Glomerular visceral epithelial cell (primary cell): ENCODE results near the gene LEO1.

Experiments used
- DNase-seq: peaks from one replicate; pipeline ENCODE4 v3.0.0-alpha.2; 2016; ENCODE audit errors: extremely low spot score

The LEO1 gene

DNA sequence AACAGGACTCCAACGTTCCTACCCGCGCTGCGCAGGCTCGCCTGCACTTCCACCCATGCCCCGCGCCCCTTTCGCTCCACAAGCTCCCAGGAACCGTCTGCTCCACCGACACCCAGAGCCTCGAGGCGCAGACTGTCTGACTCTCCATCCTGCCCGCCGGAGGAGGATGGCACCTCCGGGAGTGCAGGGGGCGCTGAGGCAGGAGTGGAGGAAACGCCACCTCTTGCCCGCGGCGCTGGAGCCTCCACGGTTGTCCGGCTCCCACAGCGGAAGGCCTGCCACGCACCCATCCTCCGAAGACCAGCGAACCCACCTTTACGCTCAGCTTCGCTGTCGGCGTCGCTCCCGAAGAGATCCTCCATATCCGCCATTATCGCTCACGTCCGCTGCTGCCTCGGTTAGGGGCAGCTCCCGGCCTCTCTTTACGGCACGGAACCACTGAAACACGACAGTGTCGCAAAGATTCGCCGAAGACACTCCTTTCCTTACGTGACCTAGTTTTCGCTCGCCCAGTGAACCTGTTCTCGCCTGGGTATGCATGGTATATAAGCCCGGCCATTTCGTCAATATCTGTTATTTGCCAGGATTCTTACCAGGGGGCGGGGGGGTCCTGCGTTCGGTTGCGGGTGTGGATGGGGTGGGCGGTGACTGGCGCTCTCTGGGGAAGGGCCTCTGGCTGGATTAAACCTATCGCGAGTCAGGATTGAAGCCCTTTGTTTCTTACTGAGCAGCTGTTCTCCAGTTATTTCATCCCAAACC, at the start of gene LEO1:
TSS of gene LEO1 (minus strand) at position 404 of the 759 bp plus-strand sequence. CDS start at position 371, 33 bp downstream.
- peak; percentile 96 for DNase-seq

DNA sequence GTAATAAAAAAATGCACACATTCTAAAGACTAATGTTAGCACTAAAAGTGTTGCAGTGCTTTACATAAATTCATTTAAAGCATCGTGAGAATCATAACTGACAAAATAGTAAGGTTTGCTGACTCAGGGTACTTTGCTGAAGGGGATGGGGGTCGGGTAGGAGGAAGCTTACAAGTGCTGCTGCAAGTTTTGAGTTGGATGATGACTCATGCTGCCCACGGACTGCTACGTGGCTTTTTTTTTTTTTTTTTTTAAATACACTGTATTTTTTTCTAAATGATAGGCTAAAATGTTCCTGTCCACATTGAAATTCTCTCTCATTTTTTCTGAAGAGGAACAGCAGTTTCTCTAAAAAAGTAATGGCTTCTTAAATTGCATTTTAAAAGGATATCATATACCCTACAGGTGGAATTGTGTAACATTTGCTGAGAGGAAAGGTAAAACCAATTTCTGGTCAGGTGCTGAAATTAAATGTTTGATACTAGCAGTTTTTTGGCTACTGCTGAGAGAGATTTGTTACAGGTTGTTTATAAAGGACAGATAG, 49.6 kb upstream of the LEO1 start:
- peak; percentile 84 for DNase-seq

DNA sequence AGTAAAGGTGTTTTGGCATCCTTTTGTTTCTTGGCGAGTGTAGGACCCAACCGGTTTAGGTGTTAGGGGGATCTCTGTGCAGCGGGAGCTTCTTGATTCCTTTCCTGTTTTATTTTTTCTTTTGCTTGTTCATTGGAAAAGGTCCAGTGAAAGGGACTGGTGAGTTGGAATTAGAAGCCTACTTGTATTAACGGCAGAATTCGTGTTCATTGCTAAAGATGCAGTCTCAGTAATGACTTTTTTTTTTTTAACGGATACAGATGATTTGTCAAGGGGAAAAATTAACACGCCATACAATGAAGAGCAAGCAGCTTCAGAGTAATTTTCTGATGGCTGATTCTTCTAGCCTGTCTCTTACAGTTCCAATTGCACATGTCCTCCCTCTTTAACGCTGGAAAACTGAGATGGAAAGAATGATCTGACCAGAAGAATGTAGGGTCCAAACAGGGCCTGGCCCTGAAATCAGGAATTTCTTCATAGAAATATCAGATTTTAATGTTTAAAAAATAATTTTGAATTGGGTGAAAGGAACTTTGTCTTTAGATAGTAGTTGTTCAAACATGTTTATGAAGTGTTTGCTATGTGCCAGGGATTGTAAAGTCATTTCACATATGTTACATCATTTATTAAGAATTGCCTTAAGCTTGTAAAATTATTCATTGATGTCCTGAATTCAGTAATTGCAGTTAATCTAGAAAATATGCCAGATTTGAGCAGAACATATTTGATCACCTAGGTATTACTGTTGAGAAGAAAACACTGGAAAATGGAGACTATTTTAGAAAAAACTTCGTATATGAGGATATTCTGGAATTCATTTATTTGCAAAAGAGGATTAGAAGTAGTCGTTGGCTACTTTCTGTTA, 48.9 kb upstream of the LEO1 start:
- no peak for DNase-seq

DNA sequence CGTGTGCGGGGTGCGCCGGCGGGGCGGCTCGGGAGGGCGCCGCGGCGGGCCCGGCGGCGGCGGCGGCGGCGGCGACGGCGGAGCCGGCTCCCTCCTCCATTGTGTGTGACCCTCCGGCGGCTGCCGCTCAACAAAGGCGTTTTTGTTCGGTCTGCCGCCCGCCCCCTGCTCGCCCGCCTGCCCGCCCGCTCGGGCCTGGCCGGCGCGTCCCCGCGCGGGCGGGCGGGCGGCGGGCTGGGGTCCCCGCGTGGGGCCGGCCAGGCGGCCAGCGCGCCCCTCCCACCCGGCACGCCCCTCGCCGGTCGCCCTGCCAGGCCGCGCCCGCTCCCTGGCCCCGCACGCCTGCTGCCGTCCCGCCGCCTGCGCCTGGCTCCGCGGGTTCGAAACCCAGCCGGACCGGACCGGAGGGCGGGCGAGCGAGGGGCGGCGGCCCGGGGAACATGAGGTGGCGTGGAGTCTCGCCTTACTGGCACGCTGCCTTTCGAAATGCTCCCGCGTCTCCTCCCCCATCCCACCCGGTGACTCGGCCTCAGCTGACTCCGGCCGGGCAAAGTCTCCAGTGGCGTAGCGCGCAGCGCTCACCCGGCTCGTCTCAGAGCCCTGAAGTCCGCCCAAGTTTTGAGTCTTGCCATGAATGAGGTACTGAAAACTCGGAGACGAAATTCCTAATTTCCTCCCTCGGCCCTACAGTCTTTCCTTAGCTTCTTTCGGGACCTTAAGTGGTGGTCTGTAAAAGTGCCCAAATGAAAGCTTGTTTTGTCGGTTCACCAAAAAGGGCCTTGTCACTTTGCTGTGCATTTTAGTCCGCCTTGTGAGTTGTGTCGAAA, 48.0 kb upstream of the LEO1 start:
- peak; percentile 86 for DNase-seq

DNA sequence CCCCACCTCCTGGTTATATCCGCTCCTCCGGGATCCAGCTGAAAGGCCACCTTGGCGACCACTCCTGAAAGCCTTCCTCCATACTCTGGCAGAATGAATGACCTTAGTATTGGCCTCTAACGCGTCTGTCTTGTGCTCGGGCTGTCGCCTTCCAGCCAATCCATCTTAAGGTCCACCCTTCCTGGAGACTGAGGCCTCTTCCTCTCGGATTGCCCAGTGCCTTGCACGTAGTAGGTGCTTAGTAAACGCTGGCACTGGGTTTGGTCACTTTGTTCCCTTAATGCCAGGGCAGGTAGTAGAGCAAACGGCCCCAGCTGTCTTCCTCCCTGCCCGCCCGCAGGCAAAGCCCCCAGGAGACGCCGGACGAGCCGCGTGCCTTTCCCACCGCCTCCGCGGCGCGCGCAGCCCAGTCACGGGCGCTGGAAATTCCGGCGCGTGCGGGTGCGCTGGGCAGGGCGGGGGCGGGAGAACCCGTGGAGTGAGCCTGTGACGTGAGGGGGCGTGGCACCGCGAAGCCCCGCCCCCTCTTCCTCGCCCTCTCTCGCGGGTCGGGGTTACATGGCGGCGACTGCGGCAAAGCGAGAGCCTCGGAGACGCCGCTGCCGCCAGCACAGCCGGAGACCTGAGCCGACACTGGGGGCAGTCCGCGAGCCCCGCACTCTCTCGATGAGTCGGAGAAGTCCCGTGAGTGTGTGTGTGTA, 47.3 kb upstream of the LEO1 start, which contains the start of gene MAPK6:
TSS of gene MAPK6 (plus strand) at position 527 of the 701 bp plus-strand sequence. CDS start 27,242 bp downstream, outside the sequence.
- peak; percentile 97 for DNase-seq

DNA sequence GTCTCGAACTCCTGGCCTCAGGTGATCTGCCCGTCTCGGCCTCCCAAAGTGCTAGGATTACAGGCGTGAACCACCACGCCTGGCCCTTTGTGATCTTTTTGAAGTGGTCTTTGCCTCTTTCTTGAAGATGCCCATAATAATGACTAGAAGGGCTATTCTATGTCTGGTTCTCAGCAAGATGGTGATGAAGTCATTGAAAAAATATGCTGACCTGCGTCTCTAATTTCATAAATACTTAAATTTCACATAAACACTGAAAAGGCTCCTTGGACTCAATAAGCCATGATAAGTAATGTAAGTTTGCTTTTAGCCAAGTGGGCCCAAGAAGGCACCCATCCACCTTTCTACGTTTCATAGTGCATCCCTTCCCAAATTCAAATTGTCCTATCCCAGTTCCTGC, 46.7 kb upstream of the LEO1 start:
- DNase-seq = no peak

DNA sequence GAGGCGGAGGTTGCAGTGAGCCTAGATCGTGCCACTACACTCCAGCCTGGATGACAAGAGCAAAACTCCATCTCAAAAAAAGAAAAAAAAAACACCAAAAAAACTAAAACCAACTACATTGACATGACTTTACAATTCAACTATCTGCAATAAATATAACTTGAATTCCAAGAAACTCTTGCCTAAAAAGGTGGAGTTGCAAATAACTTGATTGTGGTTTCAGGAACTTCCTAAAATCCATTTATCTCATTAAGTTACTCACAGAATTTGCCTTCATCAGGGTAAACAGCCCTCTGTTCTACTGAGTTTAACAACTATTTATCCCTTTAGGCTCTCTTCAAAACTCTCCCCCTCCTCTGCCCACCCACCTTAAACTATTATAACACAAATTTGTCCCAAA, 44.7 kb upstream of the LEO1 start:
- no peak for DNase-seq

DNA sequence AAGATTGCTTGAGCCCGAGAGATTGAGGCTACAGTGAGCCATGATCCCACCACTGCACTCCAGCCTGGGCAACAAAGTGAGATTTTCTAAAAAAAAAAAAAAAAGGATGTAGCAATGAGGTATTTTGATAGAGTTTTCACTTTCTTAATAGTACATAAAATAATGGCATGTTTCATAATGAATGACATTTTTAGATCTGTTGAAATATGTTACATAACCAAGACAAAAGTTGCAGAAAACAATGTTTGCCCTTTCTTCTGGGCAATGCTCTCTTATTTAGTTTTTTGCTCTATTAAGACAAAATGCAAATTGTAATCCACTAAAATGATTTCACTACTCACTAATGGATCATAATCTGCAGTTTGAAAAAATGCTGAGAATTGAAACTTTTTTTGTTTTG, 43.0 kb upstream of the LEO1 start:
- no peak for DNase-seq

DNA sequence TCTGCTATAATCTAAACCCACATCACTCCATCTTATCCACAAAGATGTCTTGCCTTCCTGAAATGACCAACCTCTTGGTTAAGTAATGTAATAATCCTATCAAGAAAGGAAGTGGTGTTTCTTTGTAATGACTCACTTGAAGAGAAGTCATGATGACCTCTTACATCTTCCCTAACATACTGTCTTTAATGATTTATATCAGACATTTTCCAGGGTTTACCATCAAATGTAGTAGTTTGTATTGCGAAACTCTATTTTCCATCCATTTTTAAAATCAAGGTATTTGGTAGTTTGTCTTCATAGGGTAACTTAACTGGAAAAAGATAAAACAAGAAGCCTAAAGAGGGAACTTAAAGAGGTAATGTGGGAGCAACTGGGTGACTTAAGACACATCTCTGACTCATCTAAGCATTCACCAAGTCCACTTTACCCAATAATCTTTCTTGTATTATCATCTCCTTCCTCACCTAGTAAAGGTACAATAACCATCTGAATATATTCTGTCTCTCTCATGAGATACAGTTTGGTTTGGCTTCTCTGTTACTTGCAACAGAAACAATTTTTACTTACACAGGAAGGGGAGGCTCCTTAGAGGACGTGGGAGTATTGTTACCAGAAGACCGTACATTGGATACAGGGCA, 41.7 kb upstream of the LEO1 start:
- peak; percentile 39 for DNase-seq

DNA sequence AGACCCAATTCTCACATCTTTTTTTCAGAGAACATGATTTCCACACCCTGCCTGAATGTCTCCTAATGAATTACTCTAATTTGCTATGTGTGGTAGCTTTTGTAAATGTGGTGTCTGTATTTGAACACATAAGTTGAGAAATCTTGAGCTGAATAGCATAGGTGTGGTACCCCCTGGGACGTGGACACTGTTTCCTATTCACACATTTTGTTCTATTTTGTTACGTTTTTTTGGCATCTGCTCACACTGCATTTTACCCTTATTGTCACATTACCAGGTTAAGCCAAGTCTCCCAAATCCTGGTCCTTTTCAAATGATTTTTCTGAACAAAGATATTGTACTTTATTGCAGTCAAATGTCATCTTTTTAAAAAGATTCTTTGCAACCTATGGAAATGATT, 40.6 kb upstream of the LEO1 start:
- no peak for DNase-seq

DNA sequence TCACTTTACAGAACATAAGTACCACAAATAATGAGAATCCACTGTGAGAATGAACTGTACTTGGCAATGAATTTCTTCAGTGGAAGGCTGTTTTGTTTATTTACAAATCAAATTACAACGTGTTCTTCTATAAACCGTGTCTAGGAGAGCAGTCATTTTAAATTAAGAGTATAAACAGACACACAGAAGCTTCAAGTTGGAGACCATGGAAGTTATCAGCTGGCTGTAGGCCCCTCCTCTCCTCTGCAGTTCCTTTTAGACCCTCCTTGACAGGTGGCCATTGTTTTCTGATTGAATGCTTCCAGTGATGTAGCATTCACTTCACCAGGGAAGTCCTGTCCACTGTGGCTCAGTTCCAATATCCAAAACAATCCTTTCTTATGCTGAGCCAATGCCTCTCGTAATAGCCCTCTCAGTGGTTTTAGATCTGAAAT, 40.1 kb upstream of the LEO1 start:
- no peak for DNase-seq

DNA sequence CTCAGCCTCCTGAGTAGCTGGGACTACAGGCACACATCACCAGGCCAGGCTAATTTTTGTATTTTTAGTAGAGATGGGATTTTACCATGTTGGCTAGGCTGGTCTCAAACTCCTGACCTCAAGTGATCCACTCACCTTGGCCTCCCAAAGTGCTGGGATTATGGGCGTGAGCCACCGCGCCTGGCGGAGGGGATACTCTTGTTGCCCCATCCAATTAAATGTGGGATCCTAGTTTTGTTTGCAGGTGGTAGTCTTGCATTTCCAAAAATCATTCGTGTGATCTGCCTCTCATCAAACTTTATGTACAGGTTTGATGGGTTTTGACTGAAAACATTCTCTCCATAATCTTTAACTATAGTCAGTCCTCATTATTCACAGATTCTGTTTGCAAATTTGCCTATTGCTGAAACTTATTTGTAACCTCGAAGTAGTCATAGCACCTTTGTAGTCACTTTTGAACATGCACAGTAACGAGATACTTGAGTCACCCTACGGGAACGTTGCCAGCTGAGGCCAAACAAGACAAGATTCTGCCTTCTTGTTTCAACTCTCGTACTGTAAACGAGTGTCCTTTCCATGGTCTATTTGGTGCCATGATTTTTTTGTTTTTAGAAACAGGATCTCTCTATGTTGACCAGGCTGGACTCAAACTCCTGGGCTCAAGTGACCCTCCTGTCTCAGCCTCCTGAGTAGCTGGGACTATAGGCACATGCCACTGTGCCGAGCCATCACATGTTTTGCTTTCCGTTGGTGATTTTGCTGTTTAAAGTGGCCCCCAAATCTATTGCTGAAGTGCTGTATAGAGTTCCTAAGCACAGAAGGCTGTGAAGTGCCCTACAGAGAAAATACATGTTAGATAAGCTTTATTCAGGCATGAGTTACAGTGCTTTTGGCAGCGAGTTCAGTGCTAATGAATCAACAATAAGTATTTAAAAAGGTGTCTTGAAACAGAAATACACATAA, 39.3 kb upstream of the LEO1 start:
- peak; percentile 74 for DNase-seq

DNA sequence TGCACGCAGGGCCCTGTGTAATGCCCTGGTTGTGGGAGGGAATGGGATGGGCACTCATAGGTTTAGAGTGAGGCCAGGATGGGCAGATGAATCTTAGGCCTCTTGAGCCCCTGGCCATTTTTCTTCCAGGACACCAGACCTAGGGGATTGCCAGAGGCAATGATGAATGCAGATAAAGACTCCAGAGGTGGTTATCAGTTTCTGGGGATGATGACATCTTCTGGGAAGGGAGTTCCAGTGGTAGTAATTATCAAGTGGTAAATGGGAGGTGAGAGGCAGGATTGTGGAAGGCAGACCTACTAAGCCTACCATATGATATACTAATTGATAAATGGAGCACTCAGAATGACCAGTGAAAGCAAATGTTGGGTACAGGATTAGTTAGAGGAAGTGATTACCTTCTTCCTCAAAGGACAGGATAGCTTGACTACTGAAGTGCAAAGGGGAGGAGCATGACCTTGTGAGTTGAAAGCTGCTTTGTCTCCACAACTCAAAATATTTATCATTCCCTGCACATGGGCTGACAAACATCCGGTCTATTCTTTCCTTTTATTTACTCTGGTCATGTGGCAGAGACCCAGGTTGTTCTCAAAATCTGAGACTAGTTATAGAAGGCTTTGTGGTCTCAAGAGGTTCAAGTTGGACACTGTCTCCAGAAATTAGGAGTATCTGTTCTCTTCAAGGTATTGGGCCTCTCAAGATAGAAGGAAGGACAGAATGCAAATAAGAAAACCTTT, 37.3 kb upstream of the LEO1 start:
- DNase-seq = no peak

DNA sequence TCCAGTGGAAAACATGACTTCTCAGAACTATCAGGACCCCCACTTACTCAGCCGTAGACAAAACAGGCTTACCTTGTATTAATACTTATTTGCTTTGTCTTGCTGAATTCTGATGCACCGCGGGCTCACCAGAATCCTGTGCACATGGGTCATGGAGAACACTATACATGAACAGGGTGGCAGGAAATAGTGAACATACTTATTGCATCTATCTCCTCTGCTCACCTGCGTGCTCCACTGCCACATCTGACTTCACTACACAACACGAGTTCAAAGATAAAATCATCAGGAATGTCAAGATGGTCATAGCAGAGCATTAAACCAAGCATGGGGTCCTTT, 36.8 kb upstream of the LEO1 start:
- no peak for DNase-seq

DNA sequence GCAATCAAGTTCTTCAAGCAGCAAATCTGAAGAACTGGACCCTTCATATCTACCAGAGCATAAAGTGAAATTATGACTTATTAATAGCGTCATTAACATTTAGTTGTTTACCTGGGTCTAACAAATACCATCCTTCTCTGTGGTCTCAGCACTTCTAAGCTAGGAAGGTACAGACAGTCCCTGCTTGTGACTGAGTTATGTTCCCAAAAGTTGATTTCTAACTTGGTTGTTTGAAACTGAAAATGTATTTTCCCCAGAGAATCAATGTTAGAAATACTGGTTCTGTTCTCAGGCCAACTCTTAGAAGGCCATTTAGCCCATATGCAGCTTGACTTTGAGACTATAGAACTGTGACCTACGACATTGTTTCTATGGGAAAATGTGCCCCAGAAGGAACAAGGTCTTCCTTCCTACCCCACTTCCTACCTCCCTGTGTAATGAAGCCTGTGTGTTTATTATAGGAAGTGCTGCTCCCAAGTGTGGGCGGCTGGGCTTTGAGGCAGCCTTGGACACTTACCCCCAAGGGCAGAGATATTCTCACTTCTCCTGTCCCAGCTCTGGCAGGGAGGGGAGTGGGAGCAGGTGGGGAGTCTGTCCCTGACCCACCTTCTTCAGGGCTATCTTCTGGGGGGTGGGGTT, 35.2 kb upstream of the LEO1 start:
- DNase-seq = no peak

DNA sequence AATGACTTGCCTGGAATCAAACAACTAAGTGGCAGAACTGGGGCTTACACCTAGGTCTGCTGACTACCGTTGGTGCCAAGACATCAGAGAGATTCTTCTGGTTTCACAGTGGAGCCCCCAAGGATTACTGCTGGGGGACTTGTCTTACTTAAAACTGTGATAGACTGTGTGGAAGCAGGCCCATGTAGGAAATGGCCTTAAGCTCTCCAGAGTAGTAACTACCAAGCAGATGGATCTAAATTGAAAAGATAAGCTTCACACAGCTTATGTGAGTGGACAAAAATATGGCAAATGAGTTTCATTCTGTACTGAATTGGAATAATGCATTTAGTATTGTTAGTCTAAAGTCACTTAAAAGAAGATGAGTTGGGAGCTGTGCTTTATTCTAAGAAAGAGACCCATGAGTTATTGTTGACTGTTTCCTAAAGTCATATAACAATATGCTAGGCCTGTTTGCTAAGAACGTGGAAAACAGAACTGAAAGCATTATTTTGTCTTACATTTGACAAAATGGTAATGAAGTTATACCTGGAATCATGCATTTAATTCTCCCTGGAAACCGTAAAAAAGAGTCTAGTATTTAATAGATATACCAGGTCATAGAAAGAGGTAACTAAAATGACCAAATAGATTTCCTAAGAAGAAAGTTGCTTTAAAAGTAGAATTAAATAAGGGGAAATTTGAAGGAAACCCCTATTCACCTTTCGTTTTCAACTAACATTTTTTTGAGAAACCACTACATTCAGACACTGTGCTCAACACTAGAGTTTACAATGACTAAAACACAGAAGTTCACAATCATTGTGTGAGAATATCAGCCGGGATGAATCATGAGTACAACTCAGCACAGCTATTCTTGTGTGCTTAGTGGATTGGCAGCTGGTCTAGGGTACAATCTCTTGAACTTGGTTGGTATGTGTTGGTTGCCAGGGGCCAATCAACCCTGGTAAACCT, 34.4 kb upstream of the LEO1 start:
- DNase-seq = no peak

DNA sequence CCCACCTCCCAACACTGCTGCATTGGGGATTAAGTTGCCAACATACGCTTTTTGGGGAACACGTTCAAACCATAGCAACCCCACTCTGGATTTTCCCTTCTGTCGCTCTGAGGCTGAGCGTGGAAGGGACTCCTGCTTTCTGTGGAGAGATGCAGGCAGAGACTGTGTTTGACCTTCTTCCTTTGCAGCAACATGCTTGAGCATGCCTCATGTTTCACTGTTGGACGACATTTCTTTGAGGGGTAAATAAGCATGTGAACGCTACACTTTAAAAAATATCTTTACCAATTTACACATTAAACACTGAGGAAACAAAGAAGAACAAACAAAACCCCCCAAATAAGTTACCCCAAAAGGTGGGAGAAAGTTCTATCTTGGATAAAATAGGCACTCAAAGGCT, 33.2 kb upstream of the LEO1 start:
- no peak for DNase-seq
